GM12865 (cell line): ENCODE measurements around the gene EFR3B.

Source experiments
- DNase-seq: peaks from one replicate; pipeline ENCODE4 v3.0.0; 2010; ENCODE audit warnings: low read depth
- H3K4me3 ChIP-seq: 2 replicates; pipeline ENCODE4 v1.5.1; 2011; ENCODE audit warnings: mild to moderate bottlenecking, low read depth, low read length, control low read depth
- TF ChIP-seq, protein P1 (sequence below): IDR thresholded peaks from 2 replicates; pipeline ENCODE4 v1.5.1; 2011; ENCODE audit warnings: low read length, control low read depth, low read depth, inconsistent platforms; ENCODE audit not compliant: insufficient read depth; ENCODE audit errors: missing control alignments

EFR3B gene

GRCh38 chr2:25078170-25079049 lies 36.5 kb downstream of the EFR3B start:
- no peak for DNase-seq
- TF ChIP-seq, protein P1, sequence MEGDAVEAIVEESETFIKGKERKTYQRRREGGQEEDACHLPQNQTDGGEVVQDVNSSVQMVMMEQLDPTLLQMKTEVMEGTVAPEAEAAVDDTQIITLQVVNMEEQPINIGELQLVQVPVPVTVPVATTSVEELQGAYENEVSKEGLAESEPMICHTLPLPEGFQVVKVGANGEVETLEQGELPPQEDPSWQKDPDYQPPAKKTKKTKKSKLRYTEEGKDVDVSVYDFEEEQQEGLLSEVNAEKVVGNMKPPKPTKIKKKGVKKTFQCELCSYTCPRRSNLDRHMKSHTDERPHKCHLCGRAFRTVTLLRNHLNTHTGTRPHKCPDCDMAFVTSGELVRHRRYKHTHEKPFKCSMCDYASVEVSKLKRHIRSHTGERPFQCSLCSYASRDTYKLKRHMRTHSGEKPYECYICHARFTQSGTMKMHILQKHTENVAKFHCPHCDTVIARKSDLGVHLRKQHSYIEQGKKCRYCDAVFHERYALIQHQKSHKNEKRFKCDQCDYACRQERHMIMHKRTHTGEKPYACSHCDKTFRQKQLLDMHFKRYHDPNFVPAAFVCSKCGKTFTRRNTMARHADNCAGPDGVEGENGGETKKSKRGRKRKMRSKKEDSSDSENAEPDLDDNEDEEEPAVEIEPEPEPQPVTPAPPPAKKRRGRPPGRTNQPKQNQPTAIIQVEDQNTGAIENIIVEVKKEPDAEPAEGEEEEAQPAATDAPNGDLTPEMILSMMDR: no peak
- H3K4me3 ChIP-seq: no peak overlapping the region

DNA sequence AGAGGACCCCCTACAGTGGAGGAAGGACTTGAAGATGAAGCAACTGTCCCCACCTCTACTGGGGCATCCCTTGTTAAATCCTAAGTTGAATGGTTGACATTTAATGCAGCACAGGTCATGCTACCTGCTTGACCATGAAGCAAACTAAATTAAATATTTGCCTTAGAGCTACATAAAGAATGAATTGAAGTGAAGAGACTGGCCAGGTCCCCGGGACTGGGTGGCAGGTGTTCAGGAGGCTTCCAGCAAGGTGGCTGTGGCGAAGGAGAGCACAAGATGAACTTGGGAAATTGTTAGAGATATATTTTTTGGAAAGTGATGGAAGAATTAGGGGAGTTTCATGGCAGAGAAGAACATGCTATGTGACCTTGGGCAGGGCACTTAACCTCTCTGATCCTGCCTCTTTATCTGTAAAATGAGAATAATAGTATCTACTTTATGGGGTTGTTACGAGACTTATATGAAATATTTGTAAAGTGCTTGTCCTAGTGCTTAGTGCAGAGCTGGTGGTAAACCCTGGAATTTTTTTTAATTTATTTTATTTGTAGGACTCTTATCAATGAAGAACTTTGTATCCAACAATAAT lies 37.3 kb downstream of the EFR3B start:
- H3K4me3 ChIP-seq: no peak overlapping the region
- DNase-seq: no peak
- TF ChIP-seq, protein P1: no peak

GRCh38 chr2:25081237-25081790 lies 39.4 kb downstream of the EFR3B start:
- TF ChIP-seq, protein P1: no peak
- H3K4me3 ChIP-seq: no peak overlapping the region
- DNase-seq: no peak

DNA sequence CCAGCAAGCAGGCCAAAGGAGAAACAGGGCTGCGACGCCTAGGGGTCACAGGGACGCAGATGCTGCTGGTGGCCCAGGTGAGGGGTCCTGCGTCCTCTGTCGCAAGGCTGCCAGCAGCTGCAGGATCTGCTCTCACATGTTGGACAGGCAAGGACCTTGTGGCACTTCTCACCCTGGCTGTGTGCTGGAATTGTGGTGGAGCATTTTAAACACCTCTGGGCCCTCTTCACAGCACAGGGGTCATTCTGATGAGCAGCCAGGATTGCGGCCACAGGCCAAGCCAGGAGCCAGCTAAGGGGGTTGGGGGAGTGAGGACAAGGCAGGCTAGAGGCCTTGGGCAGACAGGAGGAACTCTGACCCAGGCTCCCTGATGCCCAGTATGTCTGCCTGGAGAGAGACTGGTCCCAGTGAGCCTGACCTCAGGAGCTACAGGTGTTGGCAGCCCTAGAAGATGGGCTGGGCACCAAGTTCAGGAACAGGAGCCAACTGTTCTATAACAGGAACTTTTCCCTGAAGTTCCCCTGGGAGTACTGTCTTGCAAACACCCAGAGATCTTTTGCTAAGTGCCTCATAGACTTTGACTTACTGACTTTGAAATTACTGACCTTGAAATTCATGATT lies 40.2 kb downstream of the EFR3B start:
- H3K4me3 ChIP-seq: no peak overlapping the region
- TF ChIP-seq, protein P1: no peak
- no peak for DNase-seq

DNA sequence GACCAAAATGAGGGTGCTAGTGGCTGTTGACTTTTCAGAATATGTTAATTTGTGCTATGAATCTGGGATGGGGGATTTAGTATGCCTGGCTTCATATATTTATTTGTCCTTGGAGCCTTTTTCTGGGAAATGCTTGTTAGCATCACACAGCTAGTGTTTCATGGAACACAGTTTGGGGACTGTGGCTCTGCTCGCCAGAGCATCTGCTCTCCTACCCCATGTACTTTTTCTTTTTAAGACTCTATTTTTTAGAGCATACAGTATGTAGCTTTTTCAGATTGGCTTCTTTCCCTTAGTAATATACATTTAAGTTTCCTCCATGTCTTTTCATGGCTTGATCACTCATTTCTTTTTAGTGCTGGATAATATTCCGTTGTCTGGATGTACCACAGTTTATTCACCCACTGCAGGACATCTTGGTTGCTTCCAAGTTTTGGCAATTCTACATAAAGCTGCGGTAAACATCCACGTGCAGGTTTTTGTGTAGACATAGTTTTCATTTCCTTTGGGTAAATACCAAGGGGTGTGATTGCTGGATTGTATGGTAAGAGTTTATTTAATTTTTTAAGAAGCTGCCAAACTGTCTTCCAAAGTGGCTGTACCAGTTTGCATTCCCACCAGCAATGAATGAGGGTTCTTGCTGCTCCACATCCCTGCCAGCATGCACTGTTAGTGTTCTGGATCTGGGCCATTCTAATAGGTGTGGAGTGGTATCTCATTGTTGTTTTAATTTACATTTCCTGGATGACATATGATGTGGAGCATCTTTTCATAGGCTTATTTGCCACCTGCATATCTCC lies 44.1 kb downstream of the EFR3B start:
- TF ChIP-seq, protein P1: no peak
- H3K4me3 ChIP-seq: no peak overlapping the region
- DNase-seq: no peak

DNA sequence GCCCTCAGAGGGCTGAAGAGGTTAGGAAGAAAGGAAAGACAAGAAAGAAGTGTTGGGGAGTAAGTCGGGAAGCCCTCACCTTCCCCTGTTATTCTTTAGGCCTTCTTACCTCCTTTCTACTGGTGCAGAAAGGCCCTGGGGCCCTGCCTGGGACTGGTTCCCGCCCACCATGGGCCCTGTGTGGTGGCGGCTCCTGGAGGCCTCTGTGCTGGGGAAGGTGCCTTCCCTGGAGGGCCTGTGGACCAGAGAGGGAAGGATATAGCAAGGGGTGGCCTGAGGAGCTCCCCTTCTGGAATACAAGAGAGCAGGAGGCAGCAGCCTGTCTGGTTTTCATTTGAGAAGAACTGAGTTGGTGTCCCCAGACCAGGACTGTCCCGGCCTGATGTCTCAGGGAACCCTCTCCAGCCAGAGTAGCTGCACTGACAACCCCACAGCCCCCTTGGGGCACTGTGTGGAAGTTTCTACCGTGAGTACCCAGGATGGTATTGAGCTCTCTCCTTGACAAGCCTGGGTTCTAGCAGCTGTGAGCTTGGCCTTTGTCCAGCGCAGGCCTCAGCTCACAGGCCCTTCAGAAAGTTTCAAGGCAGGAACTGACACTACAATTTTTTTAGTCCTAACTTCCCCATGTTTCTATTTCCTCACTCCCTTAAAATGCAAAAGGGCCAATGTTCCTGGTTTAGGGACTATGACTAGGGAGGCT lies 47.1 kb downstream of the EFR3B start:
- TF ChIP-seq, protein P1: no peak
- no peak overlapping the region for H3K4me3 ChIP-seq
- no peak for DNase-seq
